Measurements from ENCODE around the gene S100A1.

Gene S100A1

DNA sequence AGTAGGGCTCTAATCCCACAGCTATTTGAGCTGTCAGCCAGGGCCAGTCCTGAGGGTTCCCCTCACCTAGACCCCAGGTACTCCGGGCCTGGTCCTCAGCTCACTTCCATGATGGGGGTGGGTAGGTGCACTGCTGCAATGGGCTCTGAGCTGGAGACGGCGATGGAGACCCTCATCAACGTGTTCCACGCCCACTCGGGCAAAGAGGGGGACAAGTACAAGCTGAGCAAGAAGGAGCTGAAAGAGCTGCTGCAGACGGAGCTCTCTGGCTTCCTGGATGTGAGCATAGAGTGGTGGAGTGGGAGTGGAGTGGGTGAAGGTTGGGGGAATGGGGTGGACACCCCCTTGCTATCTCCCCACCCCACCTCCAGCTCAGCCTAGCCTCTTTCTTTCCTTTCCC is 2.1 kb downstream of the S100A1 start:
- TF ChIP-seq CTCF (IDR thresholded peaks at IDR 0.05; ENCODE audit: low read depth, low read length, missing control alignments) = no peak

GRCh38 chr1:153631047-153632022 is 3.1 kb downstream of the S100A1 start:
- TF ChIP-seq CTCF (IDR thresholded peaks at IDR 0.05; ENCODE audit: low read depth, low read length, missing control alignments) = no peak
- H3K4me3 ChIP-seq (ENCODE audit: low read depth, low read length) = no peak overlapping the region
- no peak for DNase-seq (ENCODE audit: low read depth)

More for the DNA sequence above, 2.1 kb downstream of the S100A1 start:
- DNase-seq (ENCODE audit: low read depth) = no peak
- no peak overlapping the region for H3K4me3 ChIP-seq (ENCODE audit: low read depth, low read length)

GRCh38 chr1:153633161-153633753 is 5.0 kb downstream of the S100A1 start:
- H3K4me3 ChIP-seq (ENCODE audit: low read depth, low read length) = peak overlapping the region; percentile 62; the same call in 1 of the 2 replicates
- no peak for TF ChIP-seq CTCF (IDR thresholded peaks at IDR 0.05; ENCODE audit: low read depth, low read length, missing control alignments)
- no peak for DNase-seq (ENCODE audit: low read depth)

DNA sequence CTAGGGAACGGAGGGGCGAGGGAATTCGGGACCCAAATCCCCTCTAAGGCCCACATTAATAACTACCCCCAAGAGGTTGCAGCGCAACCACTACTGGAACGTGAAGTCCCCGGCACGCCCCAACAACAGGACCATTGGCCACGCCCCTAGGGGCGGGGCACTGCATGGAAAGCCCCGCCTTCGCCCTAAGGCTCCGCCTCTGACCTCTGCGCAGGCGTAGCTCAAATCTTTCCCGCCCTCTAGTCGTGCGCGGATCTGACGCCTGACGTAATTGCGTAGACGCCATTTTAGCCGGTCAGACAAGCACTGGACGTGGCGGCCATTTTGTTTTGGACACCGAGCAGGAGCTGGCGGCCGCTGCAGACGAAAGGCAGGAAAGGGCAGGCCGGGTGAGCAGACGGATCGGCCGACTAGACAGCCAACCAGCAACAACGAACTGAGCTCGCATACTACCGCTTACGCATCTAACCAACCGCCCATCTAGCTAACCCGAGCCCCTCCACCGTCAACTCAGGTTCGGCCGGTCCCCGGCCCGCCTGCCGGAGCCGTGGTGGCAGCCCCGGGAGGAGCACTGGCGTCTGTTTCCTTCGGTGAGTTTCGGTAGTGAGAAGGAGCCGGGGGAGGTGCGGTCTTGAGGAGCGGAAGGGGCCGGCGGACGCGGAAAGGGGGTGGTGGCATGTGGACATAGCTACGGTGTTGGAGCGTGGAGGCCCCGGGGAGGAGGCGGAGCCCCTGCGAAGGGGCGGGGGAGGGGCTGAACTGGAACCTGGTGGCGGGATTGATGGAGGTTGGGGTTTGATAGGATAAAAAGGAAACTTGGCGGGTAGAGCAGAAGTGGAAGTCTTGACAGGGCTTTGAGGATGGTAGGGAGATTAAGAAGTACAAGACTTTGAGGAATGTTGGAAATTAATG is 5.8 kb downstream of the S100A1 start, which contains the start of gene CHTOP:
Gene CHTOP, plus strand, starts transcription at position 313 of the 912 bp plus-strand sequence. CDS start 2,523 bp downstream, outside the sequence.
- peak; percentile 96 for DNase-seq (ENCODE audit: low read depth)
- no peak for TF ChIP-seq CTCF (IDR thresholded peaks at IDR 0.05; ENCODE audit: low read depth, low read length, missing control alignments)
- H3K4me3 ChIP-seq (ENCODE audit: low read depth, low read length) = peak within 1 kb of the TSS; percentile 62

DNA sequence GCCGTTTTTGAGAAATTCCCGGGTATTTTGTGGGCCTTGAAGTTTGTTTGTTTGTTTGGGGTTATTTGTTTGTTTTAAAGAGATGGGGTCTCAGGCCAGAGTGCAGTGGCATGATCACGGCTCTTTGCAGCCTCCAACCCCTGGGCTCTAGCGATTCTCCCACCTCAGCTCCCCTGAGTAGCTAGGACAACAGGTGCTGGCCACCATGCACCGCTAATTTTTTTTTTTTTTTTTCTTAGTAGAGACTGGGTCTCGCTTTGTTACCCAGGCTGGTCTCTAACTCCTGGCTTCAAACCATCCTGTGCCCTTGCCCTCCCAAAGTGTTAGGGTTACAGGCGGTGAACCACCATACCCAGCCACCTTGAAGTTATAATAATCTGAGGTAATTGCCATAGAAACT is 7.6 kb downstream of the S100A1 start:
- no peak for TF ChIP-seq CTCF (IDR thresholded peaks at IDR 0.05; ENCODE audit: low read depth, low read length, missing control alignments)
- no peak for DNase-seq (ENCODE audit: low read depth)
- peak overlapping the region; percentile 62; the same call in 1 of the 2 replicates for H3K4me3 ChIP-seq (ENCODE audit: low read depth, low read length)

- no peak overlapping the region for H3K4me3 ChIP-seq (ENCODE audit: low read depth, low read length)
- DNase-seq (ENCODE audit: low read depth) = no peak
- TF ChIP-seq CTCF (IDR thresholded peaks at IDR 0.05; ENCODE audit: low read depth, low read length, missing control alignments) = no peak
Measured at GRCh38 chr1:153636312-153636711, 8.1 kb downstream of the S100A1 start.
